GM10847 (cell line): ENCODE results near the gene HTRA1.

Source experiments
- POLR2A ChIP-seq: IDR thresholded peaks from 2 replicates; pipeline ENCODE4 v1.6.1; 2011; ENCODE audit not compliant: insufficient read length; ENCODE audit errors: extremely low read depth

The HTRA1 gene

DNA sequence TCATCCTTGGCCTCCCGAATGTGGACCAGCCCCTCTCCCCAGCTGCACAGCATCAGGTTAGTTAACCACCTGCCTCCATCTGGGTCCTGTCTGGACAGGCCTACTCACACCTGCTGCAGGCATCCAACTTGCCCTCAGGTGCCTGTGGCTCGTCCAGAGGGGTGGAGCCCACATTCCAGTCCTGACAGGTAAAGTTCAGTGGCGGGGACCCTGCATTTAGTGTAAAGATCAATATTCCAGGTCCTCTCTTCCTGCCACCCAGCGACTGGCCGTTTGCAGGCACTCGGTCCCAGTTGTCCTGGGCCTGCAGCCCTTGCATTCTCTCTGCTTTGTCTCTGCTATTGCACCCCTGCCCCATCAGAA lies 15.0 kb downstream of the HTRA1 start:
- no peak for TF ChIP-seq POLR2A

DNA sequence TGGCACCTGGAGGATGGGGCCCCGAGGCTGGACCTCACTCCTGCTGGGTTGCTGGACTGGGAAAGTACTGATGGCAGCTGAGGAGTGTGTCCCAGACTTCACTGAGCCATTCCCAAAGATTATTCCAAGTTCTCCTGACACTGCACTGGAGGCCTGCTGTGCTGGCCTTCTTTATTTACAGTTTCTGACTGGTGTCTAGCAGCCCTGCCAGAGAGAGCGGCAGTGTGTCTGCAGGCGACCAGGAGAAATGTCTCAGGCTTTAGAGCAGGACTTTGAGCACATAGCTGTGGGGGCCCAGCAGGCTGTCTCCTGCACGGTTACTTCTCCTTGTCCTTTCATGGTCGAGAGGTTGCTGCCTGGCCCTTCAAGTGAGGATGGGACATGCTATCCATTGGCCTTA lies 16.1 kb downstream of the HTRA1 start:
- no peak for TF ChIP-seq POLR2A

DNA sequence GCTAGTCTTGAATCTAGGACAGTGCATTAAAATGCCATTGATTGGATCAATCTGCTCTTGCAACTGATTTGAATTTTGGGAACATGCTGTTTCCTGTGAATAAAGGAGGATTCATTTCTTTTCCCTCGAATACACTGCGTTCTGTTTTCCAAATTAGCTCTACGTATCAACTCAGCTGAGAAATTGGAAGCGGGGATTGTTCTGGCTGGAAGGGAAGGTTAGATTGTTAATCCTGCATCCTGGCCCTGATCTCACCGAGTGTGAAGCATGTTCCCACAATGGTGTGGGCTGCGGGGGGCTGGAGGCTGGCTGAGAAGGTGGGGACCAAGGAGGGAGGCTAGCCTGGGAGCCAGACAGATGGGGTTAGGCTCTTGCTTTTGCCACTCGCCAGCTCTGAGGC lies 17.6 kb downstream of the HTRA1 start:
- TF ChIP-seq POLR2A = no peak

DNA sequence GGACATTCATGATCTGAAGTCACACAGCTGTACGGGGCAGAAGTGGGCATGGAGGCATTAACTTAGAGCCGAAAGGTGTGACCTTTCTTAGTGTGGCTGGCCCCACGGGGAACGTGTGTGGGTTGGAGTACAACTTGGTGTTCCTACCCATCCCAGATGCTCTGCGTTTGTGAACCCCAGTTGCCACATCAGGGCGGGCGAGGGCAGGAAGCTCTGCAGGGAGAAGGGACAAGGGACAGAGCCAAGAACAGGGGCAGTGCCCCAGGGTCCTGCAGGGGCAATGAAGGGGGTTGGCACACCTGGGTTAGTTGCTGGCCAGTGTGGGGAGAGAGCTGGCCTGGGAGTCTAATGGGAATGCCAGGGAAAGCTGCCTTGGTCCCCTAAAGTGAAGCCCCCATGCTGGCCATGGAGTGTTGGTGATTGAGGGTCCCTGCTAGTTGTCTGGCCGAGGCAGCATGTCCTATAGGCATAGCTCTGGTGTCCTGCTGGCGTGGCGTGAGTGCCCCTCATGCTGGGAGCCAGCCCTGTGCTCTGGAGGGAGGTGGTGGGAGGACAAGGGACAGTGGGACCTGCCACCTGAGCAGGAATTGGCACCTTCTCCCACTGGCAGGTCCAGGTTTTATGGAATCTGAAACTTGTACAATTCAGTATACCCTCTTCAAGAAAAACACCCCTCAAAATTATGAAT lies 18.9 kb downstream of the HTRA1 start:
- no peak for TF ChIP-seq POLR2A

DNA sequence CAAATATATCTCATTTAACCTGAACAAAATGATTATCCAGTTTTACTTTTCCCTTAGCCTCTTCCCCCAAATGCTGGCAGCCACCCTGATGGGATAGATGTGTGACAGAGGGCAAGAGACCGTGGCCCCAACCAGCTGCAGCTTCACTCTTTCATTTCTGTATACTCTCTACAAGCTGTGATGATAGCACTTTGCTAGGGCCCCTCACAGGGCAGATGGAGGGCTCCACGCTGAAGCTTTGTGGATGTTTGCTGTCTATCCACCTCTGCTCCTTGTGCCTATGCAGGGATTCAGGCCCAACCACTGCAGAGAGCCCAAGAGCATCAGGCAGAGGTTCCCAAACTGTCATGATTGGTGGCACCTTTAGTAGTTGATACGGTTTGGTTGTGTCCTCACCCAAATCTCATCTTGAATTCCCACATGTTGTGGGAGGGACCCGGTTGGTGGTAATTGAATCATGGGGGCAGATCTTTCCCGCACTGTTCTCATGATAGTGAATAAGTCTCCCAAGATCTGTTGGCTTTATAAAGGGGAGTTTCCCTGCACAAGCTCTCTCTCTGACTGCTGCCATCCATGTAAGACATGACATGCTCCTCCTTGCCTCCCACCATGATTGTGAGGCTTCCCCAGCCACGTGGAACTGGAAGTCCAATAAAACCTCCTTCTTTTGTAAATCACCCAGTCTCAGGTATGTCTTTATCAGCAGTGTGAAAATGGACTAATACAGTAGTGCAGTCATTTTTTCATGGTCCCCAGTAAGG lies 20.1 kb downstream of the HTRA1 start:
- no peak for TF ChIP-seq POLR2A

DNA sequence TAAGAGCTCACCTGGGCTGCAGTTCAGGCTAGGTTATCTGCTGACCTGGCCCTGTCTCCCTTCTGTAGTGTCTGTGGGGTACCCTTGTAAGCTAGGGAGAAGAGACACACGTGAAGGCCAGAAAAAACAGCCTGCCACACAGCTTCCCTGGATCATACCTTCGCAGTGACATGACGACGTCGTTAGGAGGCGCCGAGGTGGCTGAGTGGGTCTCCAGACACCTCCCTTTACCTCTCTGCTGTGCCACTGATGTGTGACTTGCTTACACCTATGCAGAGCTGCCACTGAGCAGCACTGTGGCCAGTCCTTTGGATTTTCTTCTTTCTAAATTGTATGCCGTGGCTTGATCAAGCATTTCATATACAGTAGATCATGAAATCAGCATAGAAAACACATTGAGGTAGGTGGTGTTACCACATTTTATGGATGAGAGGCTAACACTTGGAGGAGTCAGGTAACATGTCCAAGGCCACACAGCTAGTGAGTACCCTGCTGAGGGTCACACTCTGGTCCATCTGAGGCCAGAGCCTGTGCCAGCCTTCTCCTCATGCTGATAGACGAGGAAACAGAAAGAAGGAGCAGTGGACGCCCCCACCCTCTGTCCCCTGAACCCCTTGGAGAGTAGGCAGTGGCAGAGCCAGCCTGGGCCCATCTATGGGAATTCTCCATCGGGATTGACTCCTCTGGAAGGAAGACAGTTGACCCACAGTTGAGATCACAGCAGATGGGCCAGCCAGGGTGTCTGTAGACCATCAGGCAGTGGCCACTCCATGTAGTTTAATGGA lies 23.1 kb downstream of the HTRA1 start:
- TF ChIP-seq POLR2A = no peak

DNA sequence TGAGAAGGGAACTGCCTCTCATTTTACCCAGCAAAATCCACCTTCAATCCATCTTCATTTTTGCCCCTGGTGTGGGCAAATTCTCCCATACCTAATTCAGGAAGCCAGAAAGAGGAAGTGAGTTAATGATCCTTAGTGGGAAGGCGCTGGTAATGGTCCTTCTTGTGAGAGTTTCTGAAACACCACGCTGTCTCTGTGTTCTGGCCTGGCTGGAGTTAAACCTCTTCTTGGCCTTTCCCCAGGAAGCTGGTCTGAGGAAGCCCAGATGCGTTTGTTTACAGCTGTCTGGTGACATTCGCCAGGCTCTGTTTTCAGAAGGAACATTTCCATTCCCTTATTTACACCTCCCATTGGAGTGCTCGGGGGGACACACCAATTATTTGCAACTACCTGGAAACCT lies 24.3 kb downstream of the HTRA1 start:
- no peak for TF ChIP-seq POLR2A

DNA sequence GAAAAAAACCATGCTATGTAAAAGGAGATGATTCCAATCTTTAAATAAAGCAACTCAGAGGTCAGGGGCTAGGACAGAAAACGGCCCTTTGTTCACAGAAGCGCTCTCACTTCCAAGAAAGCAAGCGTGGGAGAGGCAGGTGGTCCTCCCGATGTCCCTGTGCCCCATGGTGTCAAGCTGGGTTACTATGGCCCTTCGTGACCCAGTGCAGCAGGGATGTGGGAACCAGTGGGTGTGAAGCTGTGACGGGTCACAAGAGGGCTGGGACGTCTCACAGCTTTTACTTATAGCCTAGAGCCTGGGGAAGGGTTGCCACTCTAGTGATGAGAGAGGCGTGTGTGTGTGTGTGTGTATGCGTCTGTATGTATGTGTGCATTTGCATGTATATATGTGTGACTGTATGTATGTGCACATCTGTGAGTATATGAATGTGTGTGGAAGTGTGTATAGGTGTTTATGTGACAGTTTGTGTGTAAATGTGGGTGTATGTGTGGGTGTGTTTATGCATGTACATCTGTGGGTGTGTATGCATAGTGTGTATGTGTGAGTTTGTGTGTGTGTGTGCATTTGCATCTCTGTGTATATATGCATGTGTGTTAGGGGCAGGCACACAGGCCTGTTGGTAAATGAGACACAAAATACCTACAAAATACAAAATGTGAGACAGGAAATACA lies 25.2 kb downstream of the HTRA1 start:
- TF ChIP-seq POLR2A = no peak

DNA sequence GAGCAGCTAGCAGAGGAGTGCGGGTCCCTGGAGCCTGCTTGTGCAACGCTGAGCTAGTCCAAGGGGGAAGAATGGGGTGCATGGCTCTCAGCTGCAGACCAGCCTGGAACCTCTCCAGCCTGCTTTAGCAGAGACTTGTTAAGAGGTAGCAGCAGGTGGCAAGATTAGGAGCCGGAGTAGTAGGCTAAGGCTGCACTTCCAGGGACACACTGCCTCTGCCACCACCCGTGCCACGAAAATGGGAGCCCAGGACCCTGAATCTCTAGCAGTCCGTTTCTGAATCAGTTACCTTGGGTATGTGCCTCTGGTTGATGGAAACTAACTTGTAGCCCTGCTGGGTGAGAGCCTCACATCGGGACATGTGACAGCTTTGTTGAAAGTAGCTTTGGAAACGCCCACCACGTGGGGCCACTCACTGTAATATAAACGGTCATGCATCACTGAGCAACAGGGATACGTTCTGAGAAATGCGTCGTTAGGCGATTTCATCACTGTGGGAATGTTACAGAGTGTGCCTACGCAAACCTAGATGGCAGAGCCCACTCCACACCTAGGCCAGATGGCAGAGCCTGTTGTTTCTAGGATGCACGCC lies 25.9 kb downstream of the HTRA1 start:
- no peak for TF ChIP-seq POLR2A

DNA sequence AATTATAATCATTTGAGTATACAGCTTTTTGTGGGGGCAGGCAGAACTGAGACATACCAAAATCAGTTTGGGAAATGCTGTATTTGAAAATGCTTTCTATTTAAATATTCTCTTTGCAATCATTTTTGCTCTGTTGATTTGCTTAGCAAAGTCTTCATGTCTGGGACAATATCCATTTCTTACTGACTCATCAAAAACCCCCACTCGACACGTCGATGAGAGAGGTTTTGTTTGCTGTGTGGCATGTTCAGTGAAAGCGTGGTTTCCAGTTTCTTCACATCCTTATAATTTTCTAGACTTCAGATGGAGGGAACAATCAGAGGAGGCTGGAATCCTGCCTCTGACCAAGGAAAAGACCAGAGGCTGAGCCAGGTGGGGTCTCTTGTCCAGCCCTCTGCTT lies 28.9 kb downstream of the HTRA1 start:
- no peak for TF ChIP-seq POLR2A

DNA sequence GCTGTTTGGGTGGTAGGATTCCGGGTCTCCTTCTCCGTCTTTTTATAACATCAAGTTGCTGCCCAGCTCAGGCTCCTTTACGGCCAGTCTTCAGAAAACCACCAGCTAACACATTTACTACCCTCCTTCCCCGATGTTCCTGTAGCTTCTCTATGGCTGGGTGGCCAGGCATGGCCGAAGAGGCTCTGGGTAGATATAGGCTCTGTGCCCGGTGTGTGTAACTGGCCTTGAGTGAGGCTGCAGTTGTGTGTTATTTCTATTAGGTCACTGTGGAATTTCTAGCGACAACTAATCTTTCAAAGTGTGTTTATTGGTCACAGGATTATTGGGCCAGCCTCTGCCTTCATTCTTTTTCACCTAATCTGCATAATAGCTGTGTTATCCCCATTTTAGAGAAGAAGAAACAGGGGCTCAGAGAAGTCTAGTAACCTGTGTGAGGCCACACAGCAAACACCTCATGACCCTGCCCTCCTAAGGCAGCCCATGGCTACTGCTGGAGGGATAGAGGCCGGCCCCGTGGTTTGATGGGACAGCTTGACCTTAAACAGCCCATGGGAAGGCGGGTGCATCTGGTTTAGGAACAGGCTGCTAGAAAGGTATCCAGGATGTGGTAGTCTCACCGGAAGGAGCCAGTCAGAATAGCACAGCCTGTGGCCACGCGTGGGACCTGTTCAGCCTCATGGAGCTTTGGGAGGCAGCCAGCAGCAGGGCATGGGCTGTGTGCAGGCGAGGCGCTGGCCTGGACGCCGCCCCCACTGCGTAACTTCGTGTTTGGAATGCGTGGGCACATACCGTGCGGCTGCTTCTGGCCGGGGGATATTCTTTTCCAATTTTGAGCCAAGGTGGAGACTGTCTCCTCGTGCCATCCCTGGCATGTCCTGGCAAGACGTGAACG lies 29.7 kb downstream of the HTRA1 start:
- TF ChIP-seq POLR2A = no peak

DNA sequence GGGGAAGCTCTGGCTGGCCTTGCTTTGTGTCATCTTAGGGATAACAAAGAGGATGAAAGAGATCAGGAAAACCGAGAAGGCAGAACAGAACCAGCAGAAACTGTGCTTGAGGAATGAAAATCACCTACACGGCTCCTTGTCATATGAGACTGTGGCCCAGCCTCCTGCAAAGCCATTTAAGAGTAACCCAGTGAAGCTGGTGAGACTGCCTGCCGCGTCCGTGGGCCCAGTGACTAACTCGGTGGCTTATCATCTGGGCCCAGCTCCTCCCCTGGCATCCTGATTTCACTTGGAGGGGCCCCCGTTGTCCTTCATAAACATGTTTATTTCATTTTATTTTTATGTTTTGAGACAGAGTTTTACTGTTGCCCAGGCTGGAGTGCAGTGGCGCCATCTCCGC lies 30.7 kb downstream of the HTRA1 start:
- no peak for TF ChIP-seq POLR2A

DNA sequence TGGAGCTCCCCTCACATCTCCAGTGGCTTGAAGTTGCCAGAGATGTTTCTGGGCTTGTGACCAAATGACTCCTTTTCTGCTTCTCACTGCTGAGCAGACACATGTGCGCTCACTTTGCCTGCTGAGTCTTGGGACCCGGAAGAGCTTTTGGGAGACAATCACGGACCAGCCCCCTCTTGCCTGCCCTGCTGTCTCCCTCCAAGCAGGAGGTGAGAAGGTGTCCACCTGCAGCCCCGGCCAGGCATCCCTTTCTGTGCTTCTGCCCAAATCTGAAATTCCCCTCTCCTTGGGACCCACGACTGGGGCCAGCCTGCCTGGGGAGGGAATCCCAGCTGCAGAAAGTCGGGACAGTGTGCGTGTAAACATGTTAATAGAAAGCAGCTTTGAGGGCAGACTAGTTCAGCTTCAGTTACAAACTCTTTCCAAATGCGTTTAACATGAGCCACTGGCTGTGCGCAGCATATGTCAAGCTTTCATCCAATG lies 31.7 kb downstream of the HTRA1 start:
- TF ChIP-seq POLR2A = no peak

DNA sequence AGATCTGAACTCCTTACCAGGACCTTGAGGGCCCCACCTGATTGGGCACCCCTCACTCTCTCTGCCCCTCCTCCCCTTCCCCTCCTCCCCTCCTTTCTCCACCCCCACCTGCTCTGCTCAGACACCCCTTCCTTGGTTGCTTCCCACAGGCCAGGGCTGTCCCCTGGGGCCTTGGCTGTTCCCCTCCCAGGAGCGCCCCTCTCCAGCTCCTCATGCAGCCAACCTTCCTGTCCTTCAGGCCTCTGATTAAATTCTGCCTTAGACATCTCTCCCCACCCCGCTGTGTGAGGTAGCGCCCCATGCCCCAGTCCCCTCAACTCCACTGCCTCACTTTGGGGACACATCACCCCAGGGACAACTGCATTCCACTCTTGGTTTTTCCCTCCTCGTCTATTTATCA lies 32.4 kb downstream of the HTRA1 start:
- TF ChIP-seq POLR2A = no peak
